A673 (cell line): ENCODE measurements around the gene CCL7. TPM values are rescaled to one million over a fixed set of nuclear protein-coding genes. Genes with fewer than 3 reads are reported as not detected.

Experiments used
- BruUV-seq: library from RNA; stranded (reverse); fragments of 400-500 nt; replicated peaks from 2 replicates; lab custom pipeline; 2021; lab: Mats Ljungman, UMichigan
- CTCF ChIA-PET: fragments of 300-600 bp; sonication (Branson Sonifier 250); formaldehyde crosslinking; loops from one replicate; lab custom pipeline; 2022; ENCODE audit warnings: antibody characterized with exemption; lab: Charles Lee
- POLR2A ChIA-PET: fragments of 300-600 bp; sonication (Branson Sonifier 250); formaldehyde crosslinking; loops from one replicate; lab custom pipeline; 2022; ENCODE audit warnings: antibody characterized with exemption; ENCODE audit not compliant: low non-redundant PET; lab: Charles Lee
- DNase-seq: peaks from one replicate; pipeline ENCODE4 v3.0.0-alpha.2; 2015; ENCODE audit warnings: low spot score
- H3K27ac ChIP-seq: fragments of 200-600 bp; sonication (generic); 2 replicates; pipeline ENCODE4 v1.5.1; 2016; ENCODE audit warnings: mixed run types, low read depth, mild to moderate bottlenecking, mixed read lengths, antibody characterized with exemption, low read length; ENCODE audit not compliant: poor library complexity, severe bottlenecking
- H3K27me3 ChIP-seq: fragments of 200-600 bp; sonication (generic); replicated peaks from 2 replicates; pipeline ENCODE4 v1.6.1; 2017; ENCODE audit warnings: mixed run types, low read depth, mild to moderate bottlenecking, mixed read lengths, antibody characterized with exemption, low read length; ENCODE audit not compliant: insufficient read depth, poor library complexity
- H3K36me3 ChIP-seq: fragments of 200-600 bp; sonication (generic); 2 replicates; pipeline ENCODE4 v1.6.1; 2016; ENCODE audit warnings: mixed run types, mild to moderate bottlenecking, mixed read lengths, antibody characterized with exemption, low read length; ENCODE audit not compliant: insufficient read depth, poor library complexity, severe bottlenecking
- H3K4me1 ChIP-seq: fragments of 200-600 bp; sonication (generic); 2 replicates; pipeline ENCODE4 v1.6.1; 2017; ENCODE audit warnings: mixed run types, mild to moderate bottlenecking, mixed read lengths, antibody characterized with exemption, low read length; ENCODE audit not compliant: insufficient read depth, poor library complexity, severe bottlenecking
- H3K4me3 ChIP-seq: fragments of 200-600 bp; sonication (generic); 2 replicates; pipeline ENCODE4 v1.5.1; 2016; ENCODE audit warnings: low read depth, mixed run types, mild to moderate bottlenecking, mixed read lengths, low read length; ENCODE audit not compliant: poor library complexity, severe bottlenecking
- H3K9me3 ChIP-seq: fragments of 200-600 bp; sonication (generic); 2 replicates; pipeline ENCODE4 v1.6.1; 2016; ENCODE audit warnings: mixed run types, low read depth, mild to moderate bottlenecking, mixed read lengths, antibody characterized with exemption, low read length; ENCODE audit not compliant: poor library complexity, severe bottlenecking
- CTCF ChIP-seq: fragments of 300-800, 200-600 bp; sonication (generic); conservative IDR thresholded peaks from 2 replicates; pipeline ENCODE4 v1.5.1; 2017; ENCODE audit warnings: low read depth, mild to moderate bottlenecking, antibody characterized with exemption, low read length, moderate library complexity, mixed read lengths
- EZH2 ChIP-seq: fragments of 200-600 bp; sonication (generic); IDR thresholded peaks from 2 replicates; pipeline ENCODE4 v1.6.1; 2017; ENCODE audit warnings: borderline replicate concordance, low read depth, mild to moderate bottlenecking, mixed read lengths, antibody characterized with exemption, low read length; ENCODE audit not compliant: poor library complexity, severe bottlenecking
- intact Hi-C: fragments of 100-400 bp; cut with micrococcal nuclease; formaldehyde crosslinking; loops from one replicate; pipeline ENCODE4 v1.10.0; 2022; ENCODE audit not compliant: unreplicated experiment
- total RNA-seq: library from RNA; stranded (reverse); gene quantifications from 2 replicates; pipeline ENCODE4 v1.2.3, GENCODE V29; 2021

The CCL7 gene
- total RNA-seq, 1 experiment from 2014 or later, result not detected

GRCh38 chr17:34319039-34319483 lies 49.0 kb downstream of the CCL7 start, which contains the start of gene CCL8:
CCL8 (plus strand) TSS chr17:34319435; CDS start chr17:34319502, 67 bp downstream.
- Histone ChIP-seq H3K27ac (no peak within 1 kb of the TSS), H3K4me3 (no peak within 1 kb of the TSS), H3K9me3 (no peaks in the 10 kb centered on the region), H3K27me3 (peaks cover 5% of the 10 kb centered on the region), H3K36me3 (no peaks in the 10 kb centered on the region), H3K4me1 (no peaks in the 10 kb centered on the region)
- BruUV-seq, result no TSS peak
- DNase-seq, result no peak
- TF ChIP-seq EZH2, result no peak
- TF ChIP-seq CTCF, result no peak
- intact Hi-C loops, result no loop called here
- CTCF ChIA-PET, result no interaction called here
- POLR2A ChIA-PET, result no interaction called here

Other genes starting within 250 kb of the CCL7 start
- gene CCL2, start 14.9 kb upstream of the CCL7 start, total RNA-seq, result 3.7 and 3.9 TPM in 2 replicates
- not detected in 2 replicates for gene CCL11, start 15.5 kb downstream of the CCL7 start, total RNA-seq
- not detected in 2 replicates for gene CCL8, start 49.2 kb downstream of the CCL7 start, total RNA-seq
- gene CCL13, start 86.3 kb downstream of the CCL7 start, total RNA-seq, result not detected in 2 replicates
- gene CCL1, start 93.0 kb downstream of the CCL7 start, total RNA-seq, result not detected in 2 replicates